T-helper 22 cell (primary cell): ENCODE results near the gene LRRC15.

ENCODE experiments used
- DNase-seq: peaks from one replicate; pipeline ENCODE4 v3.0.0-alpha.2; 2020; ENCODE audit warnings: low read depth

Gene LRRC15

DNA sequence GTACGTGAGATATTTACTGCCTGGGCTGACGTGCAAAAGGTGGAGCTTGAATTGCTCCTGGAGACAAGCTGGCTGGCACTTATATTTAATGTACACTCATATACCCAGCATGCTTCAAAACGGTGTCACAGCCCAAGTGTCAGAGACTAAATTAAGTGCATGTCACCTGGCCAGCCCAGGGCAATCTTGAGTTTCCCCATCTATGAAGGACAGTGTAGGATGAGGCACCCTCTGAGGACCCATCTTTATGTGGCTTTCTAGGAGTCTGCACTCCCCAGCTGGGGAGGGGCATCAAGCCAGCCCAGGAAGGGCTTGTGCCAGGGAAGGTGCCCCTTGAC lies 5.3 kb downstream of the LRRC15 start:
- no peak for DNase-seq

DNA sequence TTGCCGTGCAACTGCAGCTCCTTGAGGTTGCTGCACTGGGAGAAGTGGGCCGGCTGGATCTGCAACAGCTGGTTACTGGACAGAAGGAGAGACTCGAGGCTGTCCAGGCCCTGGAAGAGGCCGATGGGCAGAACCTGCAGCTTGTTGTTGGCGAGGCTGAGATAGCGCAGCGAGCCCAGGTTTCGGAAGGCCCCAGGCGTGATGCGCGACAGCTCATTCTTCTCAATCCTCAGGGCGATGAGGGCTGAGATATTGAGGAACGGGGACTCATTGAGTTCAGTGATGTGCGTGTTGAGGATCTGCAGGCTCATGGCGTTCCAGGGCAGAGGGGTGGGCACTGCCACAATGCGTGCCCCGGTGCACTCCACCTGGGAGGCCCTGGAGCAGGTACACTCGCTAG lies 9.0 kb downstream of the LRRC15 start:
- no peak for DNase-seq

- DNase-seq = no peak
Measured at GRCh38 chr3:194357681-194358080, 11.9 kb downstream of the LRRC15 start.

DNA sequence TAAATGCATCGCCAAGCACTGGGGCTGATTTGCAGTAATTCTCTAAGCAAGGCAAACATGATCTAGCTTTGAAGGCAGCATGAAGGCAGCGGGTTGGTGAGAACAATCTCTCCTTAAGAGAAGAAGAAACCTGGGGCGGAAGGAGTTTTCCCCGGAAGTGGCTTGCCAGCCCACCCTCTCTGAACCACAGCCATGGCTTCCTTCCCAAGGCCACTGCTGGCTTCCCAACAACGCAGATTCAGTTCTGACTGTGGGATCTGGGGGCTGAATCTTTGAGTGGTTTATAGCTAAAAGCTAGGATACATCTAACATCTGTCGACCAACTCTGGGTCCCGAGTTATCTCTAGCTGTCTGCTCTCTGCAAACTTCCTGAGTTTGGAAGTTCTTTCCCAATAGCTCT lies 14.2 kb downstream of the LRRC15 start:
- DNase-seq = no peak

DNA sequence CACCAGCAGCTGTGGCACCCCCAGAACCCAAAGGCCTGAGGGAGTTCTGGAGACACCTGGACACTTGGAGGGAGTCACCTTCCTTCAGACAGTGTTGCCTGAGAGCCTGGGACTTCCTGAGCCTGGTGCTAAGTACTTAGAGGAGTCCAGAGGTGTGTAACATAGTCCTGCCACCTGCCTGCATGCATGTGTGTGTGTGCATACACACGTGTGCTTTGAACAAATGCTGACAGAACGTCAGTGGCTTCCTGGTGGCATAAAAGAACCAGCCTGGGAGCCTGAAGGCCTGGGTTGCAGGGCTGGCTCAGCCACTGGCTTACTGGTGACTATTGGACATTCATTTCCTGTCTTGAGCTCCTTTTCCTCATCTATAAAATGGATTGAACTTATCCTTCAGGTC lies 15.2 kb downstream of the LRRC15 start:
- DNase-seq = no peak

DNA sequence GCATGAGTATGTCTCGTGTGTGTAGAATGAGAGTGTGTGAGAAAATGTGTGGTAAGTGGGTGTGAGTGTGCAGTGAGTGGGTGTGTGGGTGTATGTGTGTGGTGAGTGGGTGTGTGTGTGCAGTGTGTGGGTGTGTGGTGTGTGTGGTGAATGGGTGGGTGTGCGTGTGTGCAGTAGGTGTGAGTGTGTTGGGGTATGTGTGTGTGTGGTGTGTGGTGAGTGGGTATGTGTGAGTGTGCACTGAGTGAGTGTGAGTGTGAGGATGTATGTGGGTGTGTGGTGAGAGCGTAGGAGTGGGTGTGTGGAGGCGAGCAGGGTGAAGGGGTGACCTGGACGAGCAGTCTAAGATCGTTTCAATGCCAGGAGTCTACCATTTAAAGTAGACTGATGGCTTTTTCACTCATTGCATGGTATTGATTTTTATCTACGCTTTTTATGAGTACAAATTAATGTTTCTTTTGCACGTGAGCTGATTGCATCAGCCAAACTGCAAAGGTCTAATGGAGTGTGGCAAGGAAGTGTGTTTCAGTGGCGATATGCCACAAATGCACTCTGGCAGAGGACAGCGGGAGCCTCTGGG lies 16.8 kb downstream of the LRRC15 start:
- DNase-seq = no peak

- no peak for DNase-seq
Measured at GRCh38 chr3:194351952-194352536, 17.5 kb downstream of the LRRC15 start.

- no peak for DNase-seq
Measured at GRCh38 chr3:194351080-194351672, 18.4 kb downstream of the LRRC15 start, which contains the start of gene CPN2. Gene CPN2 (minus strand): TSS chr3:194351328. CDS start chr3:194342702, 8,626 bp downstream.

GRCh38 chr3:194350726-194351071 lies 18.8 kb downstream of the LRRC15 start:
- no peak for DNase-seq

GRCh38 chr3:194348354-194348753 lies 21.2 kb downstream of the LRRC15 start:
- DNase-seq = no peak

GRCh38 chr3:194346621-194347020 lies 22.9 kb downstream of the LRRC15 start:
- no peak for DNase-seq

- no peak for DNase-seq
Measured at GRCh38 chr3:194346035-194346434, 23.5 kb downstream of the LRRC15 start.

GRCh38 chr3:194344012-194344411 lies 25.5 kb downstream of the LRRC15 start:
- peak; percentile 36 for DNase-seq

DNA sequence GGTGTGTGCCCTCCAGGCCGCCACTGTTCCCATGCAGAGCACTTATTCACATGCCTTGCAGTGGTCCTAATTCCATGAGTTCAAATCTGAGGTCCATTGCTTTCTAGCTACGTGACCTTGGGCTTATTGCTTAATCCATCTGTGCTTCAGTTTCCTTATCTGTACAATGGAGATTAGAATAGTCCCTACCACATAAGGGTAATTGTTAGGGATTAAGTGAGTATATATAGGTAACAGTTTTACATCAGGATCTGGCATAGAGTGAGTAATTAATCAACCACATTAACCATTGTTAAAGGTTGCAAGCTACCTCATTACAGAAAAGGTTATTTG lies 26.0 kb downstream of the LRRC15 start:
- DNase-seq = no peak

- DNase-seq = no peak
Measured at GRCh38 chr3:194342861-194343560, 26.5 kb downstream of the LRRC15 start.

DNA sequence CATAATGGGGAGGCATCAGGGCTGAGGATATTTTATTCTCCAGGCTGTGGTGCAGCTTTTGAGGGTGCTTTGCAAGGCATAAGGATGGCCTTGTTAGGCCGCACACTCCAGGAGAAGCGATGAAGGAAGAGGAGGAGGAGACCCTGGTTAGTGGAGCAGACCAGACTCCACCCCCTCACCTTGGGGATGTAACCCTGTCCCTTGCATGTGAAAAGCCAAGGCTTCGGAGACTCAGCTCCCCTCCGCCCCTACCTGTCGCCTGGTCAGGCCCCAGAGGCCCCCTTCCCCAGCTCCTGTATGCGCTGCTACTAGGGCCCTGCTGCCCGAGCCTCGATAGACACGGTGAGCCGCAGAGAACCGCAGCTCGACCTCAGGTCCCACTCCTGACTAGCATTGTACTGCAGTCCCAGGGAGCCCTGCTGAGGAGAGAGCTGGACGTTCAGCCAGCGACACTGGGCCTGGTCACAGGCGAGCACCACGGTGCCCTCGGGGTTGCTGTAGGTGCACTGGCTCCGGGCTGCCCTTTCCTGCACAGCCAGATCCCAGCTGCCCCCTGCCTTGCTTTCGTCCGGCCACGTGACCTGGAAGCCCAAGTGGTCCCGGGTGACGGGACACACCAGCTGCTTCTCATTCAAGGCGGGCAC lies 28.7 kb downstream of the LRRC15 start:
- no peak for DNase-seq

- DNase-seq = no peak
Measured at GRCh38 chr3:194339840-194340239, 29.7 kb downstream of the LRRC15 start.

DNA sequence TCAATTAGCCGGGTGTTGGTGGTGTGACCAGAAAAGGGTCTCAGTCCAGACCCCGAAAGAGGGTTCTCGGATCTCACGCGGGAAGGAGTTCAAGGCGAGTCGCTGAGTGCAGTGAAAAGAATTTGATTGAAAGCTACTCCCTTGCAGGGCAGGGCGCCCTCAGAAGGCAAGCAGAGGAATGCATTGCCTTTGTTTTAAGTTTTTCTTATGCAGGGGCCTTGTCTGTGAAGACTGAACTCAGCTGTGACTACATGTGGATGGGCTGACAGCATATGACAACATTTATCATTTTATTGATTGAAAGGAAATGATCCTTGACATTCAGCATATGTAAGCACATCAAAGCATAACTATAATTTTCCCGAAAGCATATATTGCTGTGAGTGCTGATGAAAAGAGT lies 30.2 kb downstream of the LRRC15 start:
- no peak for DNase-seq

DNA sequence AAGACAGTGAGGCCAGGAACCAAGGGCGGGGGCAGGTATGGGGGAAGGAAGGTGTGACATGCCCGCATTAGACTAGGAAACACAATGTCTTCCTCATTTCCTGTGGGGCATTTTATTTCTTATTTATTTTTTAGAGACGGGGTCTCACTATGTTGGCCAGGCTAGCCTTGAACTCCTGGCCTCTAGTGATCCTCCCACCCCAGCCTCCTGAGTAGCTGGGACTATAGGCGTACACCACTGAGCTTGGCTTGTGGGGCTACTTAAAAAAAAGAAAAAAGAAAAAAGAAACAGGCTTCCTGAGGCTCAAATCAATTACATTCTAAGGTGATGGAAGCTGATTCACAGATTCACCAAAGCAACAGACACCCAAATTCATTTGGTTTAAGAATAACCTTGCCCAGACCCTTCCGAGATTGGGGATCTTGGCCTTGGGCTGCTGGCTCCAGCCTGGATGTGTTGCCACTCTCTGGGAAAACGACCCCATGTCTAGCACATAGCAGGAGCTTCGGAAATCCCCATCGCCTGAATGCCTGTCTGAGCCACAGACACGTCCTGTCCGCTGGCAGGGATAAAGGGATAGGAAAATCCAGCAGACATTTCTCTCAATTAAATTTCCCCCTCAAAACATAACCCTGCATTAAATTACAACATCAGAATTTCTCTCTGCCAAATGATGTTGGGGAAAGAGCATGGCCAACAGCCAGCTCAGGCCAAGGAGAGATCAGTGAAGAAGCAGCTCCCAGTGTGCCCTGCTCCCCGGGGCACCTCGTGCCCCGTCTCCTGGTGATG lies 31.4 kb downstream of the LRRC15 start:
- no peak for DNase-seq

- DNase-seq = no peak
Measured at GRCh38 chr3:194336601-194337355, 32.8 kb downstream of the LRRC15 start.

DNA sequence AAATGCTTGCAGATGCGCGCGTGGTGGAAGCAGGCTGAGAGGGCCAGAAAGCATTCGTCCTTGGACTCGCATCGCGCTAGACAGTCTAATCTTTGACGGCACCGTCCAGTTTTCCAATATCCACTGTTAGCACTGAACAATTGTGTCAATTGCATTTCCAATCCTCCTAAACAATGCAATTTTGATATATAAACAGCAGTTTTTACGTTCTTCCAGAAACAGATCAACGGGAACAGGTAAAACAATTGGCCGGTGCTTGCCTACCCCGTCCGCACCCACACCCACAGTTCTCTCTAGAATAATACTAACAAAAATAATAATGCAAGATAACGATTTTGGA lies 35.6 kb downstream of the LRRC15 start:
- no peak for DNase-seq
